NT2/D1 (cell line): Measurements from ENCODE around the gene FGFBP3.

Experiments
- DNase-seq: peaks from one replicate; pipeline ENCODE4 v3.0.0-alpha.2; 2011; ENCODE audit warnings: low read depth, low spot score
- H3K27me3 ChIP-seq: 2 replicates; pipeline ENCODE4 v1.6.0; 2011; ENCODE audit warnings: mild to moderate bottlenecking; ENCODE audit not compliant: insufficient read length, insufficient read depth
- H3K36me3 ChIP-seq: 2 replicates; pipeline ENCODE4 v1.6.1; 2011; ENCODE audit warnings: mild to moderate bottlenecking, low read length, mixed read lengths; ENCODE audit not compliant: insufficient read depth, insufficient read length
- H3K4me1 ChIP-seq: 2 replicates; pipeline ENCODE4 v1.5.1; 2011; ENCODE audit not compliant: insufficient read depth, insufficient read length
- H3K4me3 ChIP-seq: 2 replicates; pipeline ENCODE4 v1.5.1; 2011; ENCODE audit warnings: low read depth; ENCODE audit not compliant: insufficient read length
- H3K9ac ChIP-seq: 2 replicates; pipeline ENCODE4 v1.6.0; 2011; ENCODE audit warnings: low read depth; ENCODE audit not compliant: insufficient read length
- H3K9me3 ChIP-seq: 2 replicates; pipeline ENCODE4 v1.5.1; 2011; ENCODE audit warnings: mild to moderate bottlenecking, low read length; ENCODE audit not compliant: insufficient read depth
- SUZ12 ChIP-seq: IDR thresholded peaks from 2 replicates; pipeline ENCODE4 v1.6.1; 2011; ENCODE audit not compliant: insufficient read length, insufficient read depth; ENCODE audit errors: extremely low read depth
- YY1 ChIP-seq: IDR thresholded peaks from 2 replicates; pipeline ENCODE4 v1.6.1; 2011; ENCODE audit not compliant: insufficient read length, insufficient read depth
- ZNF274 ChIP-seq: IDR thresholded peaks from 2 replicates; pipeline ENCODE4 v1.6.1; 2011; ENCODE audit warnings: mild to moderate bottlenecking, low read depth, low read length

Gene FGFBP3

GRCh38 chr10:91919651-91920050 is 10.4 kb upstream of the FGFBP3 start:
- Histone ChIP-seq H3K4me1 (no peaks in the 10 kb centered on the region), H3K27me3 (no peaks in the 10 kb centered on the region), H3K36me3 (no peaks in the 10 kb centered on the region), H3K9ac (no peak overlapping the region), H3K9me3 (peaks cover 10% of the 10 kb centered on the region), H3K4me3 (no peak overlapping the region)
- no peak for TF ChIP-seq ZNF274
- TF ChIP-seq YY1, result no peak
- TF ChIP-seq SUZ12, result no peak
- no peak for DNase-seq

- Histone ChIP-seq H3K36me3 (peaks cover 9% of the 10 kb centered on the region), H3K4me3 (no peak overlapping the region), H3K27me3 (no peaks in the 10 kb centered on the region), H3K4me1 (no peaks in the 10 kb centered on the region), H3K9ac (no peak overlapping the region), H3K9me3 (no peaks in the 10 kb centered on the region)
- DNase-seq, result no peak
- TF ChIP-seq SUZ12 (no peak), ZNF274 (no peak)
Observed at GRCh38 chr10:91910467-91910866, 1.2 kb upstream of the FGFBP3 start.

GRCh38 chr10:91908337-91909116 is 759 bp downstream of the FGFBP3 start:
- H3K4me3 ChIP-seq, result peak overlapping the region; percentile 75
- H3K4me1 ChIP-seq, result no peaks in the 10 kb centered on the region
- H3K36me3 ChIP-seq, result peaks cover 9% of the 10 kb centered on the region
- no peaks in the 10 kb centered on the region for H3K9me3 ChIP-seq
- H3K27me3 ChIP-seq, result no peaks in the 10 kb centered on the region
- H3K9ac ChIP-seq, result peak overlapping the region; percentile 84
- DNase-seq, result no peak
- TF ChIP-seq ZNF274 (no peak), YY1 (peak; percentile 3)

GRCh38 chr10:91907914-91908336 is 1.4 kb downstream of the FGFBP3 start:
- Histone ChIP-seq H3K4me1 (no peaks in the 10 kb centered on the region), H3K9me3 (no peaks in the 10 kb centered on the region), H3K36me3 (peaks cover 9% of the 10 kb centered on the region), H3K27me3 (no peaks in the 10 kb centered on the region), H3K9ac (peak overlapping the region; percentile 84), H3K4me3 (peak overlapping the region; percentile 75)
- DNase-seq, result no peak
- TF ChIP-seq YY1 (no peak), SUZ12 (no peak), ZNF274 (no peak)

GRCh38 chr10:91907033-91907594 is 2.2 kb downstream of the FGFBP3 start:
- H3K4me3 ChIP-seq, result peak overlapping the region; percentile 75
- no peaks in the 10 kb centered on the region for H3K9me3 ChIP-seq
- H3K27me3 ChIP-seq, result no peaks in the 10 kb centered on the region
- no peak for DNase-seq
- no peaks in the 10 kb centered on the region for H3K4me1 ChIP-seq
- no peak overlapping the region for H3K9ac ChIP-seq
- H3K36me3 ChIP-seq, result peaks cover 9% of the 10 kb centered on the region
- TF ChIP-seq YY1 (no peak), ZNF274 (no peak), SUZ12 (no peak)

- H3K4me3 ChIP-seq, result no peak overlapping the region
- H3K4me1 ChIP-seq, result no peaks in the 10 kb centered on the region
- TF ChIP-seq YY1 (no peak), ZNF274 (no peak), SUZ12 (no peak)
- peaks cover 9% of the 10 kb centered on the region for H3K36me3 ChIP-seq
- H3K9me3 ChIP-seq, result no peaks in the 10 kb centered on the region
- no peak overlapping the region for H3K9ac ChIP-seq
- no peak for DNase-seq
- no peaks in the 10 kb centered on the region for H3K27me3 ChIP-seq
Observed at GRCh38 chr10:91901784-91902677, 7.3 kb downstream of the FGFBP3 start.

GRCh38 chr10:91897421-91897820 is 11.9 kb downstream of the FGFBP3 start:
- Histone ChIP-seq H3K27me3 (no peaks in the 10 kb centered on the region), H3K4me3 (no peak overlapping the region), H3K36me3 (no peaks in the 10 kb centered on the region), H3K9ac (no peak overlapping the region), H3K9me3 (peaks cover 6% of the 10 kb centered on the region; the same call in 1 of the 2 replicates), H3K4me1 (no peaks in the 10 kb centered on the region)
- DNase-seq, result no peak
- TF ChIP-seq SUZ12, result no peak
- TF ChIP-seq YY1, result no peak
- no peak for TF ChIP-seq ZNF274
